Smooth muscle cell (in vitro differentiated cells): ENCODE results near the gene DYNLT2. TPM values are rescaled to one million over a fixed set of nuclear protein-coding genes. Genes with fewer than 3 reads are reported as not detected.
A peak's percentile ranks its signal among the peaks of the same experiment; 100 is the strongest.

Experiments used
- DNase-seq: peaks from one replicate; lab custom pipeline; 2025; ENCODE audit not compliant: unreplicated experiment; lab: John Stamatoyannopoulos, UW
- H2AFZ ChIP-seq: fragments of 200-600 bp; sonication (generic); 2 replicates; pipeline ENCODE4 v1.6.0; 2016; ENCODE audit warnings: antibody characterized with exemption, low read depth, mild to moderate bottlenecking
- H3F3A ChIP-seq: fragments of 200-600 bp; sonication (generic); 2 replicates; pipeline ENCODE4 v1.6.0; 2017; ENCODE audit warnings: antibody characterized with exemption, low read depth
- H3K27ac ChIP-seq: fragments of 200-600 bp; sonication (generic); 2 replicates; pipeline ENCODE4 v1.5.1; 2016; ENCODE audit warnings: low read depth, mild to moderate bottlenecking
- H3K27me3 ChIP-seq: fragments of 200-600 bp; sonication (generic); 2 replicates; pipeline ENCODE4 v1.6.1; 2016; ENCODE audit warnings: low read depth, mild to moderate bottlenecking
- H3K36me3 ChIP-seq: fragments of 200-600 bp; sonication (generic); 2 replicates; pipeline ENCODE4 v1.5.1; 2016; ENCODE audit warnings: low read depth
- H3K4me1 ChIP-seq: fragments of 200-600 bp; sonication (generic); 2 replicates; pipeline ENCODE4 v1.5.1; 2016; ENCODE audit warnings: low read depth
- H3K4me2 ChIP-seq: fragments of 200-600 bp; sonication (generic); 2 replicates; pipeline ENCODE4 v1.6.0; 2016; ENCODE audit warnings: mild to moderate bottlenecking
- H3K4me3 ChIP-seq: fragments of 200-600 bp; sonication (generic); 2 replicates; pipeline ENCODE4 v1.5.1; 2016; ENCODE audit warnings: mild to moderate bottlenecking
- H3K79me2 ChIP-seq: fragments of 200-600 bp; sonication (generic); 2 replicates; pipeline ENCODE4 v1.6.0; 2016; ENCODE audit warnings: low read depth, mild to moderate bottlenecking
- H3K9ac ChIP-seq: fragments of 200-600 bp; sonication (generic); 2 replicates; pipeline ENCODE4 v1.6.0; 2016; ENCODE audit warnings: low read depth
- H3K9me3 ChIP-seq: fragments of 200-600 bp; sonication (generic); replicated peaks from 2 replicates; pipeline ENCODE4 v1.5.1; 2016; ENCODE audit warnings: low read depth
- H4K20me1 ChIP-seq: fragments of 200-600 bp; sonication (generic); 2 replicates; pipeline ENCODE4 v1.6.0; 2016; ENCODE audit warnings: low read depth
- WGBS: methylation state at CpG from one replicate; pipeline ENCODE4 v1.1.7; 2016; ENCODE audit warnings: low lambda C conversion rate; 5-methylcytosine and 5-hydroxymethylcytosine counted together
- polyA plus RNA-seq: library from polyadenylated mRNA; unstranded; fragments of >200 nt; fragmentation: Nextera tagmentation; extraction: Ambion mirVana; gene quantifications from 2 replicates; pipeline ENCODE4 v1.2.1, GENCODE V29; 2016
- total RNA-seq: library from RNA; depleted of rRNA; stranded (reverse); fragments of >200 nt; gene quantifications from 2 replicates; pipeline ENCODE4 v1.2.3, GENCODE V29; 2014
- TF ChIP-seq, protein P1 (sequence below): fragments of 200-600 bp; sonication (generic); IDR thresholded peaks from 2 replicates; pipeline ENCODE4 v1.5.1; 2017; ENCODE audit warnings: borderline replicate concordance, mild to moderate bottlenecking, antibody characterized with exemption; ENCODE audit not compliant: insufficient read depth, poor library complexity, severe bottlenecking

Gene DYNLT2
- total and polyA plus RNA-seq, 2 experiments from 2014 or later, result 0.89 to 2.1 TPM

DNA sequence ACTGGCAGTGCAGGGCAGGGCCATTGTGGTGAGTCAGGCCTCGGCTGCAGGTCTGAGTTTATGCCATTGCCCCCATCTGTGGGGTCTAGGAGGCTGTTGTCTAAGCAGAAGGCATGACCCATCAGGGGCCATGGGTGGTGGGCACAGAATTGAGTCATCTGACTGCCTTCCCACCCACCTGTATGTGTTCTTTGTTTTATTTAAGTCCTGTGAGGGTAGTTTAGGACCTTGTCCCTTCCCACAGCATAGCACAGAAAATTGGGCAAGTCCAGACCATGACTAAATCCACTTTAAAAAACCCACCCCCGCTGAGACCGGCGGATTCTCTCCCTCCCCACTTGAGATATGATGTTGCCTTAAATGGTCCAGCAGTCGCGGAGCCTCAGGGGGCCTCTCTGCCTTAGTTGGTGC, 40.4 kb upstream of the DYNLT2 start:
- Histone ChIP-seq H3K36me3 (no peaks in the 10 kb centered on the region), H3K27me3 (peaks cover 8% of the 10 kb centered on the region), H3K9me3 (no peaks in the 10 kb centered on the region), H3K9ac (no peak overlapping the region), H3K4me1 (peaks cover 4% of the 10 kb centered on the region), H3K4me2 (no peak overlapping the region), H3K4me3 (no peak overlapping the region), H3K27ac (no peak overlapping the region), H3K79me2 (no peaks in the 10 kb centered on the region), H2AFZ (no peak overlapping the region), H4K20me1 (no peaks in the 10 kb centered on the region), H3F3A (no peaks in the 10 kb centered on the region)
- TF ChIP-seq, protein P1, sequence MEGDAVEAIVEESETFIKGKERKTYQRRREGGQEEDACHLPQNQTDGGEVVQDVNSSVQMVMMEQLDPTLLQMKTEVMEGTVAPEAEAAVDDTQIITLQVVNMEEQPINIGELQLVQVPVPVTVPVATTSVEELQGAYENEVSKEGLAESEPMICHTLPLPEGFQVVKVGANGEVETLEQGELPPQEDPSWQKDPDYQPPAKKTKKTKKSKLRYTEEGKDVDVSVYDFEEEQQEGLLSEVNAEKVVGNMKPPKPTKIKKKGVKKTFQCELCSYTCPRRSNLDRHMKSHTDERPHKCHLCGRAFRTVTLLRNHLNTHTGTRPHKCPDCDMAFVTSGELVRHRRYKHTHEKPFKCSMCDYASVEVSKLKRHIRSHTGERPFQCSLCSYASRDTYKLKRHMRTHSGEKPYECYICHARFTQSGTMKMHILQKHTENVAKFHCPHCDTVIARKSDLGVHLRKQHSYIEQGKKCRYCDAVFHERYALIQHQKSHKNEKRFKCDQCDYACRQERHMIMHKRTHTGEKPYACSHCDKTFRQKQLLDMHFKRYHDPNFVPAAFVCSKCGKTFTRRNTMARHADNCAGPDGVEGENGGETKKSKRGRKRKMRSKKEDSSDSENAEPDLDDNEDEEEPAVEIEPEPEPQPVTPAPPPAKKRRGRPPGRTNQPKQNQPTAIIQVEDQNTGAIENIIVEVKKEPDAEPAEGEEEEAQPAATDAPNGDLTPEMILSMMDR, result no peak
- no peak for DNase-seq
- 72% methylated on average over 6 of the region's 6 CpGs for WGBS

DNA sequence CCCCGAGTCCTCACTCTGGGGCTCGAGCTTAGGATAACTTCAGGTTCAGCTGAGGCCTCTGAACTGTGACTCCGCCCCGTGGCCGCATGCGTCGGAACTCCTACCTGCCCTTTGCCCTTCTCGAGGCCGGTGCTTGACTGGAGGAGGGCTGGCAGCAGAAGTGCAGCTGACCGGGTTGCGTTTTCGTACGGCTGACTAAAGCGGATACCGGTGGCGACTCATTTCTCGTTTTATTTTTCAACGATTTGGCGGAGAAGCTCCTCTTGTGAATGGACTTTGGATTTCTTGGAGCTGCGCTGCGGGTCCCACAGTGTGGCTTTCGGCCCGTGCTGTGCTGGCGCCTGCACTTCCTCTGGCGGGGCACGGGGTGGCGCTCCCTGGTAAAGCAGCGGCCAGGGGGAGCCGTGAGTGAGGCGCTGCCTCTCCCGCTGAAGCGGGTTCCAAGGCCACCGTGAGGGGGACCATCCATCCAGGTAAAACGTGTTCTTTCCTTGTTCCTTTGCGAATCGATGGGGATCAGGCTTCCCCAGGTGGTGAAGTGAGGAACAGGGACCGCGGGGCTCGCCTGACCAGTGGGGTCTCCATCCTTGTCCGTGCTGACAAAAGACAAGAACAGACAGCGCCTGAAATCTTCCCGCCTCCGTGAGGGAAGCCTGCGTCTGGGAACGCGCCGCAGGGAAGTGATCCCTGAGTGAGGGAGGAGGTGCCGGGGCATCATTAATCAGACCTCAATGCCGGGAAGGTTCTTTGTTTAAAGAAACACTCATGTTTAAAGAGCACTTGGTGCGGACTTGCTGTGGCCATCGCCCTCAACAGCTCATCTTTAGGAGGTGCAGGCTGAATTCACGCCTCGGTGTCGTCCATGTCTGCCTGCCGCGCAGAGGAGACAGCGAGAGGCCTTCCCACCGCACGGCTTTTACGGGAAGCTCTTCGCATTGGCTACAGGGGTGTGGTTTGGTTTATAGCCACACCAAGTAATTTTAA, 38.9 kb upstream of the DYNLT2 start:
- Histone ChIP-seq H3K4me1 (peaks cover 4% of the 10 kb centered on the region), H3F3A (no peaks in the 10 kb centered on the region), H3K36me3 (no peaks in the 10 kb centered on the region), H4K20me1 (no peaks in the 10 kb centered on the region), H3K4me3 (peak overlapping the region; percentile 51), H3K9me3 (no peaks in the 10 kb centered on the region), H3K79me2 (no peaks in the 10 kb centered on the region), H3K27me3 (peaks cover 3% of the 10 kb centered on the region), H3K9ac (no peak overlapping the region), H3K4me2 (peak overlapping the region; percentile 83), H2AFZ (peak overlapping the region; percentile 86), H3K27ac (no peak overlapping the region)
- 5% methylated on average over 61 of the region's 61 CpGs for WGBS
- TF ChIP-seq, protein P1, result peak; percentile 97
- peak; percentile 40 for DNase-seq

DNA sequence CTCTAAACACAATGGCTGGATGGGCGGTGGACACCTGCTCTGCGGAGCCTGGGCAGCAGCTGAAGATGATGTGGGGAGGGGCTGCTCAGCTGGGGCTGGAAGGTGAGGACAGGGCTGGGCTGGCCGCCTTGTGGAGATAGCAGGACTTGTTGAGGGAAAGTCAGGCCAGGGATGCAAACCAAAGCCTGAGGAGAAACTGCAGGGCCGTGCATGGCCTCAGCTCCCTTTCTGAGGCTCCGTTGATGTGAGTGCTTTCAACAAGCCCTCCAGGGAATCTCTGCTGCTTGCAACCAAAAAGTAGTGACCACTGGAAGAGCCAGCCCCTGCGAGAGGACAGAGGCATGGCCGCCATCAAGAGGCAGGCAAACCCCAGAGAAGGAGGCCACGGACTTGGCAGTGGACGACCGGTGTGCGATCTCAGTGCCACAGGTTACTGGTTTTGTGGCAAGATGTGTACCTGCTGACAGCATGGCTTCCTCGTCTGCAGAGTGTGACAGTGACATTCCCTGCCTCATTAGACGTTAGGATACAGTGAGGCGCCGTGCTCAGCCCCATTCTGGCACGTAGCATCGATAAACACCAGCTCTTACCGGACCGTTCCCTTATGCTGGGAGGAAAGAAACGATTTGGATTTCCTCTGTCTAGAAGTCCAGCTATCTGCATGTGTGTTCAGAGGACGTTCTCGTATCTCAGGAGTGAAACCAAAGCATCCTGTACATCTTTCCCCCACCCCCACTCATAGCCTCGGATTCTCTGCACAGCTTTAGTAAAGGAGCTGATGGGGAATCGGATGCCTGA, 38.0 kb upstream of the DYNLT2 start:
- DNase-seq, result no peak
- H3K4me1 ChIP-seq, result peaks cover 4% of the 10 kb centered on the region
- no peak overlapping the region for H3K27ac ChIP-seq

More for the DNA sequence above, 38.0 kb upstream of the DYNLT2 start:
- no peaks in the 10 kb centered on the region for H4K20me1 ChIP-seq
- no peaks in the 10 kb centered on the region for H3K27me3 ChIP-seq
- peak overlapping the region; percentile 86 for H2AFZ ChIP-seq
- peak overlapping the region; percentile 83 for H3K4me2 ChIP-seq
- TF ChIP-seq, protein P1, result no peak
- no peaks in the 10 kb centered on the region for H3F3A ChIP-seq
- H3K36me3 ChIP-seq, result no peaks in the 10 kb centered on the region
- H3K9me3 ChIP-seq, result no peaks in the 10 kb centered on the region
- no peak overlapping the region for H3K9ac ChIP-seq
- WGBS, result 85% methylated on average over 24 of the region's 24 CpGs
- H3K79me2 ChIP-seq, result no peaks in the 10 kb centered on the region
- H3K4me3 ChIP-seq, result peak overlapping the region; percentile 51
